ENCODE data around the gene STIMATE.

GRCh38 chr3:52874864-52875587 lies 22.3 kb downstream of the STIMATE start:
- TF ChIP-seq CTCF (IDR thresholded peaks at IDR 0.05; ENCODE audit: low read length) = no peak
- TF ChIP-seq EZH2 (IDR thresholded peaks at IDR 0.05; ENCODE audit: borderline replicate concordance, low read length) = no peak
